PC-9 (cell line): Measurements from ENCODE around the gene PLIN1.

Experiments
- CTCF ChIP-seq: fragments of 200-600 bp; sonication (generic); conservative IDR thresholded peaks from 2 replicates; pipeline ENCODE4 v1.6.1; 2017; ENCODE audit warnings: mixed run types, antibody characterized with exemption, mild to moderate bottlenecking, moderate library complexity
- EZH2 ChIP-seq: fragments of 200-600 bp; sonication (generic); IDR thresholded peaks from 2 replicates; pipeline ENCODE4 v1.8.0; 2017; ENCODE audit warnings: antibody characterized with exemption, low read depth

- no peak for TF ChIP-seq CTCF
- TF ChIP-seq EZH2 = no peak
These were observed 8.1 kb downstream of the PLIN1 start for GRCh38 chr15:89670971-89671560.
